K562 treated with DMSO at 1 percent for 24 hours (cell line): ENCODE data around the gene ZNG1F. TPM values are rescaled to one million over a fixed set of nuclear protein-coding genes. Genes with fewer than 3 reads are reported as not detected.

Experiments used
- total RNA-seq: library from RNA; unstranded; fragments of 300-600 nt; gene quantifications from 2 replicates; pipeline ENCODE4 v1.2.3, GENCODE V29; 2022; ENCODE audit warnings: low read depth; ENCODE audit not compliant: insufficient read depth

The ZNG1F gene
- 7.0 and 11.2 TPM in 2 replicates for total RNA-seq

DNA sequence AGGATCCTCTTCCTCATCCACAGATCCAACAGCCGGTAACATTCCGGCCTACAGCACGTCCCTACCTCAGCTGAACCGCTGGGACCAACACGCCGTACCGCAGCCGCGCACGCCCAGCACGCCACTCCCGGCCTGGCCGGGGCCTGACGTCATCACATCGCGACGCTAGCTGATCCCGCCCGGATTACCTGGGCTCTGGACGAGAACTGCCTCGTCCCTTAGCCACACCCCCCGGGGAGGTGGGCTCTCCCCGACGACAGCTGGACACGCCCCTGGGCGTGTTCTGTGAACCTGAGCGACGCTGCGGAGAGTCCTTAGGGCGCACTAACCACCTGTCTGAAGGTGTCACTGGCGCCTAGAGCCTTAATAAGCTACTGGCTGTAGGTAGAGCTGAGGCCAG is at the start of gene ZNG1F:
ZNG1F (minus strand) TSS at position 101 of the 400 bp plus-strand sequence; CDS start at position 42, 59 bp downstream.

GRCh38 chr9:41128581-41128980 is 60.5 kb downstream of the ZNG1F start, which contains the start of gene FOXD4L6:
TSS of gene FOXD4L6 (minus strand) at chr9:41128681. CDS start at chr9:41128383, 298 bp downstream.

Other genes with a start within 250 kb of the ZNG1F start
- gene FOXD4L6, start 60.6 kb downstream of the ZNG1F start, total RNA-seq = not detected in 2 replicates